Activated CD4-positive, alpha-beta T cell treated with anti-CD3 and anti-CD28 coated beads for 36 hours (primary cell): ENCODE data around the gene ZNF750. TPM values are rescaled to one million over a fixed set of nuclear protein-coding genes. Genes with fewer than 3 reads are reported as not detected.

ENCODE experiments used
- ATAC-seq: fragments of 200-7000 bp; cut with Tn5 transposase; one replicate; pipeline ENCODE4 v1.10.0; 2021; ENCODE audit warnings: mild to moderate bottlenecking, moderate library complexity
- CTCF ChIA-PET: fragments of 350-600 bp; sonication (Branson Sonifier 250); formaldehyde crosslinking; loops from one replicate; lab custom pipeline; 2021; ENCODE audit warnings: antibody characterized with exemption; lab: Charles Lee
- POLR2A ChIA-PET: fragments of 350-600 bp; sonication (Branson Sonifier 250); formaldehyde crosslinking; loops from one replicate; lab custom pipeline; 2021; ENCODE audit warnings: antibody characterized with exemption, inconsistent platforms; lab: Charles Lee
- DNase-seq: peaks from one replicate; pipeline ENCODE4 v3.0.0-alpha.2; 2020
- H3K27ac Mint-ChIP-seq: one replicate; pipeline ENCODE4 v1.8.0; 2021; ENCODE audit warnings: mixed read lengths
- H3K27me3 Mint-ChIP-seq: one replicate; pipeline ENCODE4 v1.8.0; 2021; ENCODE audit warnings: mixed read lengths
- H3K36me3 Mint-ChIP-seq: one replicate; pipeline ENCODE4 v1.8.0; 2021; ENCODE audit warnings: low read depth, mixed read lengths
- H3K4me1 Mint-ChIP-seq: one replicate; pipeline ENCODE4 v1.8.0; 2021; ENCODE audit warnings: mixed read lengths
- H3K4me3 Mint-ChIP-seq: one replicate; pipeline ENCODE4 v1.8.0; 2021; ENCODE audit warnings: mild to moderate bottlenecking, moderate library complexity, mixed read lengths
- H3K9me3 Mint-ChIP-seq: one replicate; pipeline ENCODE4 v1.8.0; 2021; ENCODE audit warnings: low read depth, mixed read lengths
- intact Hi-C, 2 experiments: fragments of 100-400 bp; cut with DNase I in 1 of 2; cut with micrococcal nuclease in 1 of 2; formaldehyde crosslinking; loops; one replicate each; pipeline versions ENCODE4 v1.14.2 to v1.15.1; 2022 to 2024; cut with DNase I, micrococcal nuclease
- total RNA-seq, 2 experiments: library from RNA; stranded (reverse); gene quantifications; one replicate each; pipeline ENCODE4 v1.2.3, GENCODE V29; 2021

Gene ZNF750
- total RNA-seq, 2 experiments from 2014 or later: not detected

GRCh38 chr17:82807101-82807500 is 32.7 kb downstream of the ZNF750 start:
- ChIA-PET CTCF (no interaction called here), POLR2A (no interaction called here)
- intact Hi-C loops: no loop called here
- Mint-ChIP-seq H3K27me3 (no peaks in the 10 kb centered on the region), H3K27ac (no peak overlapping the region), H3K36me3 (peaks cover 13% of the 10 kb centered on the region), H3K9me3 (no peaks in the 10 kb centered on the region), H3K4me3 (no peak overlapping the region), H3K4me1 (no peaks in the 10 kb centered on the region)
- DNase-seq (no peak), ATAC-seq (no peak)

DNA sequence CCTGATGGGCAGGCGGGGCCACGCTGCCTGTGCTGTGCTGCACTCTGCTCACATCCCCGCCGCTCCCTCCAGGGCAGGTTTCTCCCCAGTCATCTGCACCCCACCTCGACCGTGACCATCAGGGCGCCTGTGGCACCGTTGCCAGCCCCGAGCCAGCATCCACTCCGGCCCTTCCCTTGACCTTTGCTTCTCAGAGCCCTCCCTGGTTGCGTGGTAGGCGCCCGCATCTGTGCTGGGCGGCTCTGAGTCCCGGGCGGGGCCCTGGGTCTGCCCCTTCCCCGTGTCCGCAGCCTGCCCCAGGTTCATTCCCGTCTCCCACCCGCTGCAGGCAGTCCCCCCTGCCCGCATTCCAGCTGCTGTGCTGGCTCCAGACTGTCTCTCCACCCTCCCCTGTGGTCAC is 33.2 kb downstream of the ZNF750 start:
- H3K9me3 Mint-ChIP-seq: no peaks in the 10 kb centered on the region
- no peaks in the 10 kb centered on the region for H3K27me3 Mint-ChIP-seq
- no peaks in the 10 kb centered on the region for H3K4me1 Mint-ChIP-seq
- DNase-seq (no peak), ATAC-seq (no peak)
- intact Hi-C loops: no loop called here
- CTCF ChIA-PET: no interaction called here
- POLR2A ChIA-PET: no interaction called here
- peaks cover 14% of the 10 kb centered on the region for H3K36me3 Mint-ChIP-seq
- no peak overlapping the region for H3K4me3 Mint-ChIP-seq
- H3K27ac Mint-ChIP-seq: no peak overlapping the region

DNA sequence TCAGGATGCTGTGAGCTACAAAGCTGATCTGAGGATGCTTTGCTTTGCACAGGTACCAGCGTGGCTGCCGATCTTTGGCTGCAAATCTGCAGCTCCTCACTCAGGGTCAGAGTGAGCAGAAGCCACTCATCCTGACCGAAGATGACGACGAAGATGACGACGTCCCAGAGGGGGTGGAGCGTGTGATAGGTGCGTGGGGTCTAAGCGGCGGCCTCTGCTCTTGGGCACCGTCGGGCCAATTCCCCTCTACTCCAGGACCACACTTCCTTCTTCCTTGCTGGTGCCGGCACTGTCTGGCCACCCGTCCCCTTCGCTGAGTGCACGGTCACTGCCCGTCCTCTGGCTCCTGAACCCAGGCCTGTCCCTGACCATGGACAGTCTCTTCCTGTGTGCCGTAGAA is 34.0 kb downstream of the ZNF750 start:
- DNase-seq (no peak), ATAC-seq (no peak)
- intact Hi-C loops: no loop called here
- Mint-ChIP-seq H3K4me1 (no peaks in the 10 kb centered on the region), H3K27ac (no peak overlapping the region), H3K9me3 (peaks cover 3% of the 10 kb centered on the region), H3K4me3 (no peak overlapping the region), H3K27me3 (no peaks in the 10 kb centered on the region), H3K36me3 (peaks cover 16% of the 10 kb centered on the region)
- CTCF ChIA-PET: no interaction called here
- POLR2A ChIA-PET: no interaction called here

GRCh38 chr17:82805254-82805653 is 34.6 kb downstream of the ZNF750 start:
- intact Hi-C loops: no loop called here
- H3K27ac Mint-ChIP-seq: no peak overlapping the region
- no peaks in the 10 kb centered on the region for H3K27me3 Mint-ChIP-seq
- no peaks in the 10 kb centered on the region for H3K4me1 Mint-ChIP-seq
- ATAC-seq (no peak), DNase-seq (no peak)
- ChIA-PET POLR2A (no interaction called here), CTCF (no interaction called here)
- H3K36me3 Mint-ChIP-seq: peaks cover 17% of the 10 kb centered on the region
- no peak overlapping the region for H3K4me3 Mint-ChIP-seq
- peaks cover 3% of the 10 kb centered on the region for H3K9me3 Mint-ChIP-seq

DNA sequence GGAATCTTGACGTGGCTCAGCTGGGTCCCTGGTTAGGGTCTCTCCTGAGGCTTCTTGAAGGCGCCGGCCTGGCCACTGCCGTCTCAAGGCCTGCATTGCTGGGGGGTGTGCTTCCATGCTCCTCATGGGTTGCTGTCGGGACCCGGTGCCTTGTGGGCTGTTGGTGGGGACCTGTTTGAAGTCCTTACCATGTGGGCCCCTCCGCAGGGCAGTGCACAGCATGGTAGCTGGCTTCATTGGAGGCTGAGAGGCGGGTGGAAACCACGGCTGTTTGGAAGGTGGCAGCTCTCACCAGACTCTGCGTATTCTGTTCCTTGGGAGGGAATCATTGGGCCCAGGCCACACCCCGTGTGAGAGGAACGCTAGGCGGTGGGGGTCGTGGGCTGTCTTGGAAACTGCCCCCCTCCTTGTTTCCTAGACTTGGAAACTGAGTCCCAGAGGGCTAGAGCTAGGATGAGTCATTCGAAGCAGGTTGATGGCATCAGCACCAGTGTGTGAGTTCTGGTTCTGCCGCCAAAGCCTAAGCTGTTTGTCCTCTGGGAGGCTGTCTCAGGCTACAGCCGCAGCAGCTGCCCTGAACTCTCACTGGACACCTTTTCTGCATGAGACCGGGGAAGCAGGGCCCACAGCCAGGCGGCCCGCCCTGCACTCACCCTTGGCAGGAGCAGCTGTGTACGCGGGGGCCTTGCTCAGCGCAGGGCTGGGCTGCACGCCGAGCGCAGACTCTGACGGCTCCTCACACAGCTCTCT is 35.2 kb downstream of the ZNF750 start:
- Mint-ChIP-seq H3K4me3 (no peak overlapping the region), H3K36me3 (peaks cover 23% of the 10 kb centered on the region), H3K4me1 (no peaks in the 10 kb centered on the region), H3K9me3 (peaks cover 3% of the 10 kb centered on the region), H3K27ac (no peak overlapping the region), H3K27me3 (no peaks in the 10 kb centered on the region)
- ATAC-seq (no peak), DNase-seq (no peak)
- ChIA-PET CTCF (interaction anchor here (0.6 kb wide), 1 partner anchor 21 kb away, joined by 3 read pairs; no protein-coding TSS in a partner anchor), POLR2A (no interaction called here)
- intact Hi-C loops: no loop called here

- intact Hi-C loops: no loop called here
- H3K27ac Mint-ChIP-seq: no peak overlapping the region
- H3K27me3 Mint-ChIP-seq: no peaks in the 10 kb centered on the region
- no peak overlapping the region for H3K4me3 Mint-ChIP-seq
- H3K9me3 Mint-ChIP-seq: peaks cover 3% of the 10 kb centered on the region
- peaks cover 25% of the 10 kb centered on the region for H3K36me3 Mint-ChIP-seq
- CTCF ChIA-PET: interaction anchor here (0.6 kb wide), 1 partner anchor 22 kb away, joined by 3 read pairs; no protein-coding TSS in a partner anchor
- H3K4me1 Mint-ChIP-seq: no peaks in the 10 kb centered on the region
- POLR2A ChIA-PET: no interaction called here
- DNase-seq: no peak
- no peak for ATAC-seq
Observed at GRCh38 chr17:82803606-82804005, 36.2 kb downstream of the ZNF750 start.

DNA sequence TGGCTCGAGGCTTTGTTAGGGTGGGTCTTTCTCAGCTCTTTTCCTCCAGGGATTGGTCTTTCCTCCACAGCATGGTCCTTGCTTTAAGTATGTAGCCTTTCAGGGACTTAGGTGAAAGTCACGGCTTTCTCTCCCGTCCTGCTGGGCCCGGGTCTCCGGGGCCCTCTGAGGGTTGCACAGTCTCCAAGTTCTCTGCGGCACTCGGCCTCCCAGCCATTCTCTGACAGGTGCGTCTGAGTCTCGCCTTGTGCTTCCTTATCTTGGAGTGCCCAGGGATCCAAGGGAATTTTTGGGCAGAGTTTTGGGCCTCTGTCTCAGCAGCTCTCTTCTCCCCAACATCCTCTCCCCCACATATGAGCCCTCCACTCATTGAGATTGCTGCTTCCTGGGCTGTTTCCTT is 36.6 kb downstream of the ZNF750 start:
- no peak for ATAC-seq
- Mint-ChIP-seq H3K27me3 (no peaks in the 10 kb centered on the region), H3K4me3 (no peak overlapping the region), H3K4me1 (no peaks in the 10 kb centered on the region), H3K27ac (no peak overlapping the region), H3K9me3 (peaks cover 3% of the 10 kb centered on the region), H3K36me3 (peaks cover 28% of the 10 kb centered on the region)
- ChIA-PET POLR2A (no interaction called here), CTCF (no interaction called here)
- intact Hi-C loops: no loop called here
- no peak for DNase-seq

DNA sequence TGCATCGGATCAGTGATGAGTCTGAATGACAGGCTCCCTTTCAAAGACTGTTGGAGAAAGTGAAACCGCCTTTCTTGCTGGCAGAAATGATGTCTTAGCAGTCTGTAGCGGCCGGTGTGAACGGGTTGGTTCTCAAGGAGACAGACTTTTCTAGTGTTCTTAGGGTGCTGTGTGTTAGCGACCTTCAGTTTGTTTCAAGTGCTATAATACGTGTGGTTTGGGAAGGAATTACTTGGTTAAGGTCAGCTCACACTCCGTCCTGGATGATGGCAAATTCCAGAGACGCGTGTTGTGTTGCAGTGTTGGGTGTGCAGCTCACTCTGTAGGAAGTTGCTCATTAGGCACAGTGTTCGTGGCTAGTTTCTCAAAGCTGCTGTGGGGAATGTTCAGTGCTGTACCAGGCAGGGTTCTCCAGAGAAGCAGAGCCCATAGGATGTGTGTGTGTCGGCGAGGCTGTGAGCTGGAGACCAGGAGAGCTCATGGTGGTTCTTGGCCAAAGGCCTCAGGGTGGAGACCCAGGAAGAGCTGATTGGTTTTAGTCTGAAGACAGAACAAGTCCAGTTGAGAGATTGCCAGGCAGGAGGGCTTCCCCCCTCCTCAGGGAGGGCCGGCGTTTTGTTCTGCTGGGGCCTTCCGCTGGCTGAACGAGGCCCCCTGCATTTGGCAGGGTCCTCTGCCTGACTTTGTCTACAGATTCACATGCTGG is 37.6 kb downstream of the ZNF750 start:
- Mint-ChIP-seq H3K4me1 (no peaks in the 10 kb centered on the region), H3K36me3 (peaks cover 28% of the 10 kb centered on the region), H3K27ac (no peak overlapping the region), H3K4me3 (no peak overlapping the region), H3K27me3 (no peaks in the 10 kb centered on the region), H3K9me3 (peaks cover 3% of the 10 kb centered on the region)
- CTCF ChIA-PET: interaction anchor here (0.9 kb wide), 1 partner anchor 70 kb away, joined by 3 read pairs; no protein-coding TSS in a partner anchor
- DNase-seq (no peak), ATAC-seq (no peak)
- POLR2A ChIA-PET: no interaction called here
- intact Hi-C loops: no loop called here

- Mint-ChIP-seq H3K4me3 (no peak overlapping the region), H3K27me3 (no peaks in the 10 kb centered on the region), H3K9me3 (peaks cover 3% of the 10 kb centered on the region), H3K4me1 (no peaks in the 10 kb centered on the region), H3K36me3 (peaks cover 26% of the 10 kb centered on the region), H3K27ac (no peak overlapping the region)
- CTCF ChIA-PET: interaction anchor here (0.9 kb wide), 1 partner anchor 70 kb away, joined by 3 read pairs; no protein-coding TSS in a partner anchor
- intact Hi-C loops: no loop called here
- ATAC-seq: no peak
- DNase-seq: no peak
- POLR2A ChIA-PET: no interaction called here
Observed at GRCh38 chr17:82801377-82801970, 38.3 kb downstream of the ZNF750 start.

DNA sequence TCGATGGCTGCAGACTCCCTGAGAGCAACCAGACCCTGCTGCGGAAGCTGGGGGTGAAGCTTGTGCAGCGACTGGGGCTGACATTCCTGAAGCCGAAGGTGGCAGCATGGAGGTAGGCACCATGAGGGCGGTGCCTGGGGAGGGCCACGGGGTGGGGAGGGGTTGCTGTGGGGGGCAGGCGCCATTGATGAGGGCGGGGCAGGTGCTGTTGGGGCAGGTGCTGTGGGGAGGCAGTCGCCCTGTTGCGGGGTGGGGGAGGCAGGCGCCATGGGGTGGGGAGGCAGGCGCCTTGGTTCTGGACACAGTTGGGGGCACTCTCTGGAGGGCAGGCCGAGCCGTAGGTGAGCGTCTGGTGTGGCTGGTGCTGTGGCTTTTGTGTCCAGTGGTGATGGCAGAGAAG is 38.9 kb downstream of the ZNF750 start:
- Mint-ChIP-seq H3K27ac (no peak overlapping the region), H3K27me3 (no peaks in the 10 kb centered on the region), H3K4me1 (no peaks in the 10 kb centered on the region), H3K4me3 (no peak overlapping the region), H3K9me3 (peaks cover 3% of the 10 kb centered on the region), H3K36me3 (peaks cover 25% of the 10 kb centered on the region)
- DNase-seq (no peak), ATAC-seq (no peak)
- intact Hi-C loops: no loop called here
- ChIA-PET CTCF (no interaction called here), POLR2A (no interaction called here)

GRCh38 chr17:82799591-82799990 is 40.2 kb downstream of the ZNF750 start:
- Mint-ChIP-seq H3K4me1 (no peaks in the 10 kb centered on the region), H3K27me3 (no peaks in the 10 kb centered on the region), H3K36me3 (peaks cover 25% of the 10 kb centered on the region), H3K27ac (no peak overlapping the region), H3K9me3 (peaks cover 3% of the 10 kb centered on the region), H3K4me3 (no peak overlapping the region)
- ChIA-PET CTCF (no interaction called here), POLR2A (no interaction called here)
- ATAC-seq (no peak), DNase-seq (no peak)
- intact Hi-C loops: no loop called here

DNA sequence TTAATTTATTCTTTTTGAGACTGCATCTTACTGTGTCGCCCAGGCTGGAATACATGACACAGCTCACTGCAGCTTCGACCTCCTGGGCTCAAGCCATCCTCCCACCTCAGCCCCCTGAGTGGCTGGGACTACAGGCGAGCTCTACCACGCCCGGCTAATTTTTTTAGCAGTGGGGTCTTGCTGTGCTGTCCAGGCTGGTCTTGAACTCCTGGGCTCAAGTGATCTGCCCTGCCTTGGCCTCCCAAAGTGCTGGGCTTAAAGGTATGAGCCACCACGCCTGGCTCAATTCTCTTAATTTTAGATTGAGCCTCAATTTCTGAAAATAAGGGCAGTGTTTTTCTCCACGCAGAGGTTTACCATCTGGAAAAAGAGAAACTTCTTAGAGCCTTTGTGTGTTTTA is 41.1 kb downstream of the ZNF750 start:
- H3K36me3 Mint-ChIP-seq: peaks cover 25% of the 10 kb centered on the region
- ChIA-PET CTCF (no interaction called here), POLR2A (no interaction called here)
- DNase-seq: no peak
- H3K27me3 Mint-ChIP-seq: no peaks in the 10 kb centered on the region
- H3K4me3 Mint-ChIP-seq: no peak overlapping the region
- no peaks in the 10 kb centered on the region for H3K4me1 Mint-ChIP-seq
- H3K27ac Mint-ChIP-seq: no peak overlapping the region
- ATAC-seq: no peak
- intact Hi-C loops: no loop called here
- H3K9me3 Mint-ChIP-seq: peaks cover 3% of the 10 kb centered on the region
